GM06990 (cell line): ENCODE results near the gene C19orf81.
A peak's percentile ranks its signal among the peaks of the same experiment; 100 is the strongest.

ENCODE experiments used
- DNase-seq: peaks from one replicate; pipeline ENCODE4 v3.0.0-alpha.2; 2011; ENCODE audit not compliant: insufficient read length; ENCODE audit errors: extremely low read depth
- H3K27me3 ChIP-seq: replicated peaks from 2 replicates; pipeline ENCODE4 v1.6.0; 2011; ENCODE audit warnings: low read length; ENCODE audit not compliant: control insufficient read depth, insufficient read depth
- H3K36me3 ChIP-seq: 2 replicates; pipeline ENCODE4 v1.5.1; 2011; ENCODE audit warnings: low read length; ENCODE audit not compliant: control insufficient read depth, insufficient read depth
- H3K4me3 ChIP-seq: replicated peaks from 2 replicates; pipeline ENCODE4 v1.5.1; 2011; ENCODE audit warnings: low read depth, mild to moderate bottlenecking, control low read depth, low read length
- CTCF ChIP-seq: IDR thresholded peaks from 2 replicates; pipeline ENCODE4 v1.5.1; 2011; ENCODE audit warnings: low read length, control low read depth, mild to moderate bottlenecking, inconsistent platforms; ENCODE audit not compliant: insufficient read depth, poor library complexity, severe bottlenecking

The C19orf81 gene

GRCh38 chr19:50679177-50680125 is 30.2 kb downstream of the C19orf81 start:
- H3K36me3 ChIP-seq: no peaks in the 10 kb centered on the region
- H3K4me3 ChIP-seq: no peak overlapping the region
- peak; percentile 92 for DNase-seq
- no peaks in the 10 kb centered on the region; the same call in 1 of the 2 replicates for H3K27me3 ChIP-seq
- TF ChIP-seq CTCF: no peak

DNA sequence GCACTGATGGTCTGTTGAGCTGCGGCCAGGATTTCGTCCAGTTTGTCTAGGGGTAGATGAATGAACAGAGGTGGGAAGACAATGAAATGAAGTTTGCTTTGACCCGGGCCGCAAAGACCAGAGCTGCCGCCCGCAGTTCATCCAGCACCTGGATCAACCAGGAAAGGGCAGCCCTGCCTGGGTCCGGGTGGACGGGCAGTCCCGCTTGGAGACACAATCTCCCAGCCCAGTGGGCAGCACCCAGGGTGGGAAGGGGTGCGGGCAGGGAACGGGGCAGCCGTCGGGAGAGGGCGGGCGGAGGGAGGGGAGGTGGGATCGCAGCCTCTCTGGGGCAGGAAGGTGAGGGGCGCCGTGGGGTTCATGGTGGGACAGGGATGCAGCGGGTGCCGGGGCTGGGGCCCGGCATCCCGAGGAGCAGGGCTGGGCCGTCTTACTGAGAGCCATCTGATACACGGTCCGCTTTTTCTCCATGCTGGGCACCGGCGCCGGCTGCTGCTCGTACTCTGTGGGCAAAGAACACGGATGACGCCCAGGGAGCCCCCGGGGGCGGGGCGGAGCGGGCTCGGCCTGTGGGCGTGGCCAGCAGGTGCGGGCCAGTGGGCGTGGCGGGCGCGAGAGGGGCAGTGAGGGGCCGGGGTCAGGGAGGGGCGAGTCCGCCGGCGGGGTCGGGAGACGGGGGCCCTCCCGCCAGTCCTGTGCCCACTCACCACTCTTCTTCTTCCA is 37.2 kb downstream of the C19orf81 start:
- Histone ChIP-seq H3K27me3 (peaks cover 1% of the 10 kb centered on the region; the same call in 1 of the 2 replicates), H3K36me3 (no peaks in the 10 kb centered on the region), H3K4me3 (no peak overlapping the region)
- no peak for TF ChIP-seq CTCF
- no peak for DNase-seq

DNA sequence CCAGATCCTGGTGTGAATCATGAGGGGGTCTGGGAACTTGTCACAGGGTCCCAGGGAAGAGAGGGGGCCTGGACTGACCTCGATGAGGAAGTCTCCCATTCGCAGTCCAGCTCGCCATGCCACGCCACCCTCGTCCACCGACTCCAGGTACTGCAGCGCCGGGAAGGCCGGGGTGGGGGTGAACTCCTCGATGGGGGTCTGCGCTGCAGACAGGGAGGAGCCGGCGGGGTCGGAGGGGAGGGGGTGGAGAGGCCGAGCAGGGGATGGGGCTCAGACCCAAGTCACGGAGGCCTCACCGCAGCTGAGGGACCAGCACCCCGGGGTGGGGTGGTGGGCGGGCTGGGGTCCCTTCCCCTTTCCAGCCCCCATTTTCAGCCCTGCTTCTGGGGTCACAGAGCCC is 39.5 kb downstream of the C19orf81 start:
- H3K36me3 ChIP-seq: no peaks in the 10 kb centered on the region
- H3K4me3 ChIP-seq: no peak overlapping the region
- TF ChIP-seq CTCF: no peak
- no peak for DNase-seq
- peaks cover 1% of the 10 kb centered on the region; the same call in 1 of the 2 replicates for H3K27me3 ChIP-seq

DNA sequence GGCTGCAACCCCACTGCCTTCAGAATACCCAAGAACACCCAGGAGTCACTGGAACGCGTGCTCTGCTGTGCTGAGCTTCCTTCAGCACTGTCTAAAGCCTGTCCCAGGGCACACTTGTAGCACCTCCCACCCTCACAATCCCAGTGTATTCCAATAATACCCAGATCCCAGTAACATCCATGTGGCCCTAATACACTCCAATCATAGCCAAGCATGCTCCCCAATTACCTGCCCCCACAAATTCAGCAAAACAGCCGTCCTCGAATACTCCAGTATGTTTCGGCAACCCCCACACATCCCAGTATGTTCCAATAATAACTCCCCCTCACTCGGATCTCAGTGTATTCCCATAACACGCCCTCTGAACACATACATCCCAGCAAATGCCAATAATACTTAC is 41.2 kb downstream of the C19orf81 start:
- Histone ChIP-seq H3K4me3 (no peak overlapping the region), H3K36me3 (no peaks in the 10 kb centered on the region), H3K27me3 (peaks cover 1% of the 10 kb centered on the region; the same call in 1 of the 2 replicates)
- TF ChIP-seq CTCF: no peak
- DNase-seq: no peak

DNA sequence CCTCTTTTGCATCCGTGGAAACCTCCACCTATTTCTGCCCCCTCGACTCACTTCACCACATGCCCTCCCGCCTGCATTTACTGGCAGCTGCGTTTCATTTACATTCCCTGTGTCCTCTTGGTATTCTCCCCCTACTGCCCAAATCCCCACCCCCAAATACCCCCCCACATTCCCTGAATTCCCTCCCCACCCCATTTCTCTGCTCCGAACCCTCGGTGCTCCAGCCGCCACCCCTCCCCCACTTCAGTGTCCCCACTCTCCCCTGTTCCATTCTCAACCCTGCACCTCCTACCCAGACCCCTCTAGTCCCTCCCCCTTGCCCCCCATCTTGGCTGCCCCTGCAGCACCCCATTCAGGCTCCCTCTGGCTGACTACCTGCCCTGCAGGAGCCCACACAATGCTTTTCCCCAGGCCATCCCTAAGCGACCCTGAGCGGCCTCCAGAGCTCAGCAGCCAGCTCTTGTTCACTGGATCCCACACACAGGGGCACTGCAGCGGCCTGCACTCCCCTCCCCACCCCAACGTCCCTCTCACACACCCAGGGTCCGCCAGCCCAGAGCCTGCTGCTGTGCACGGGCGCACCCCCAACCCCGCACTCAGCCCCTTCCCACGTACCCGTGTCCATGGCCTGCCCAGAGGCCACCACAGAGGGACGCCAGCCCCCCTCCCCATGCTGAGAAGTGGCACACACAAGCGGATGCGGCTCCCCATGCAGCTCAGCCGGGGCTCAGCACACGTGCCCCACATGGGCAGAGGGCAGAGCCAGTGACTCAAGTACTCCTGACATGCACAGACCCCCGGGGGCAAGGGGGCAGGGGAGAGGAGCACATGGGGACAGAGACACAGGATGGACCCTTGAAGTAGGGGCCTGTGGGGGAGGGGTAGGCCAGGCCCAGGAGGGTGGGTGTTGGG is 44.1 kb downstream of the C19orf81 start:
- no peaks in the 10 kb centered on the region for H3K36me3 ChIP-seq
- no peak for DNase-seq
- H3K27me3 ChIP-seq: no peaks in the 10 kb centered on the region; the same call in 1 of the 2 replicates
- no peak for TF ChIP-seq CTCF
- H3K4me3 ChIP-seq: no peak overlapping the region
